ENCODE data around the gene LILRA6. TPM values are rescaled to one million over a fixed set of nuclear protein-coding genes. Genes with fewer than 3 reads are reported as not detected.

LILRA6 gene
- total and polyA plus RNA-seq, 10 of the 15 experiments (the other 5 are each of a cell fraction or from before 2014, with no cell fraction given), result 0.04 to 1.7 (median 0.09) TPM; not detected in 2

- no peak overlapping the region for H2AFZ ChIP-seq (ENCODE audit: control insufficient read depth, low read depth, low read length)
- H3K4me1 ChIP-seq (ENCODE audit: control insufficient read depth, insufficient read depth, low read length), result no peaks in the 10 kb centered on the region
- SMC1A ChIA-PET (ENCODE audit: uncharacterized antibody, unreplicated experiment), result no interaction called here
- H3K4me2 ChIP-seq (ENCODE audit: control insufficient read depth, insufficient read depth), result no peak overlapping the region
- DNase-seq (ENCODE audit: low read depth, low spot score), result no peak
- RAD21 ChIA-PET (ENCODE audit: unreplicated experiment), result no interaction called here
- no peaks in the 10 kb centered on the region for H3K36me3 ChIP-seq (ENCODE audit: control insufficient read depth in 2 of 2, insufficient read depth in 2 of 2, low read length in 1 of 2)
- 0 out of 4 replicates have a peak, but pooled peaks cover 0 to under 1% of the 10 kb centered on the region in 2 experiments for H3K27me3 ChIP-seq (replicated peaks in 1 of 2; ENCODE audit: control insufficient read depth in 2 of 2, insufficient read depth in 2 of 2, low read length in 1 of 2)
- no peaks in the 10 kb centered on the region for H4K20me1 ChIP-seq (ENCODE audit: control insufficient read depth, insufficient read depth)
- no peaks in the 10 kb centered on the region for H3K9me3 ChIP-seq (replicated peaks; ENCODE audit: control insufficient read depth, insufficient read depth, low read length)
- WGBS (ENCODE audit: insufficient coverage, insufficient replicate concordance, low lambda C conversion rate, missing lambda C conversion rate), result 37% methylated on average over 11 of the region's 11 CpGs
- CTCF ChIA-PET, result no interaction called here
- H3K9ac ChIP-seq (ENCODE audit: control insufficient read depth, insufficient read depth, low read length), result no peak overlapping the region
- FAIRE-seq, result no peak
- H3K27ac ChIP-seq (ENCODE audit: control insufficient read depth, insufficient read depth), result no peak overlapping the region
- TF ChIP-seq KAT2A (conservative IDR thresholded peaks at IDR 0.05; ENCODE audit: control insufficient read depth, low read depth, low read length) (no peak), USF2 (IDR thresholded peaks at IDR 0.05; ENCODE audit: borderline replicate concordance, low read depth, low read length) (no peak), MEF2A (IDR thresholded peaks at IDR 0.05; ENCODE audit: insufficient read depth, low read depth, low read length) (no peak), FOXM1 (IDR thresholded peaks at IDR 0.05; ENCODE audit: low read depth, low read length) (no peak), FOXK2 (IDR thresholded peaks at IDR 0.05) (no peak), SMAD5 (IDR thresholded peaks at IDR 0.05; ENCODE audit: low read depth) (no peak), PBX3 (IDR thresholded peaks at IDR 0.05; ENCODE audit: insufficient replicate concordance, low read depth, low read length) (no peak), SKIL (IDR thresholded peaks at IDR 0.05; ENCODE audit: low read depth, poor library complexity, severe bottlenecking) (no peak), EGR1 (IDR thresholded peaks at IDR 0.05; ENCODE audit: borderline replicate concordance in 1 of 2, low read depth in 2 of 2, low read length in 2 of 2) (no peak)
- no peaks in the 10 kb centered on the region for H3K79me2 ChIP-seq (ENCODE audit: control insufficient read depth, insufficient read depth, low read length)
- ATAC-seq, result no peak
- H3K4me3 ChIP-seq, result no peak overlapping the region
- no TSS peak for BruUV-seq (replicated peaks)
- intact Hi-C loops (cut with micrococcal nuclease; ENCODE audit: unreplicated experiment), result no loop called here
- POLR2A ChIA-PET, result no interaction called here
- in situ Hi-C loops (cut with MboI), result no loop called here
Measured at GRCh38 chr19:54262066-54262465, 19.5 kb upstream of the LILRA6 start.
